B cell (primary cell): ENCODE data around the gene GMPR2.

ENCODE experiments used
- EZH2 ChIP-seq: IDR thresholded peaks from 2 replicates; pipeline ENCODE4 v1.6.1; 2012; ENCODE audit warnings: borderline replicate concordance, low read depth, mild to moderate bottlenecking, moderate library complexity, low read length; ENCODE audit not compliant: insufficient read depth, poor library complexity, severe bottlenecking
- TF ChIP-seq, protein P1 (sequence below): fragments of 200-600 bp; IDR thresholded peaks from one replicate; pipeline ENCODE4 v1.8.0; 2022; ENCODE audit warnings: antibody characterized with exemption, mild to moderate bottlenecking

DNA sequence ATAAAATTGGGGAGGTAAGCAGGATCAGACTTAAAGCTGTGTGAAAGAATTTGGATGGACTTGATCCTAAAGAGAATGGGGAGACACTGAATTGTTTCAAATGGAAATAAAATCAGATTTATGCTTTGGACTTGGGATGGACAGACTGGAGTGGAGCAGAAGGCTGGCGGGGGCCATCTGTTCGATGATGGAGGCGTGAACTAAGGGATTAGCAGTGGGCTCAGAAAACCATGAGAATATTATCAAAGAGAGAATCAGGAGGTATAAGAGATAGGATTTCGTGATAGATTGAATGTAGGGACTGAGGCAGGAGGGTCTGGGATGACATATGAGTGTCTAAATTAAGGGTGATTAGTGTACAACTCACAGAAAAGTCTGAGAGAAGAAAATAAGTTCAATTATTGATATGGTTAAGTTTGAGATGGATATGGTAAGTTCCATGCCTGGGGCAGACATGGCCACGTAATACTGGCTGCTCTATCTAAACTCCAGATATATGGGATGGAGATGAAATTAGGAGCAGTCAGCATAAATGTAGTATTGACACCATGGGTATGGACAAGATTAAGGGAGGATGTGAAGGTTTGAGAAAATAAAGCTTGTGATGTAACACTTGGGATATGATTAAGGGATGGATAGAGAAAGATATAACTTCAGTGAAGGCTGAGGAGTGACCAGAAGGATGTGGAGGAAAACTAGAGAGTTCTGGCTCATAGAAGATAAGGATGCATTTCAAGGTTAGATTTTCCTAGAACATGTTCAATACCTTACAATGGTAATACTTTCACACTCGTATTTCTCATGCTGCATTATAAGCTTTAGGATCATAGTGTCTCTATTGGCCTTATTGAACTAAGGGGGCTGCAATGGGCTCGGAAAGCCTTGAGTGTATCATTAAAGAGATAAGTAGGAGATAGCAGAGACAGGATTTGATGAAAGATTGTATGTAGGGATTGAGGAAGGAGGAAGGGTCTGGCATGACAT is 28.3 kb upstream of the GMPR2 start:
- no peak for TF ChIP-seq EZH2
- TF ChIP-seq, protein P1, sequence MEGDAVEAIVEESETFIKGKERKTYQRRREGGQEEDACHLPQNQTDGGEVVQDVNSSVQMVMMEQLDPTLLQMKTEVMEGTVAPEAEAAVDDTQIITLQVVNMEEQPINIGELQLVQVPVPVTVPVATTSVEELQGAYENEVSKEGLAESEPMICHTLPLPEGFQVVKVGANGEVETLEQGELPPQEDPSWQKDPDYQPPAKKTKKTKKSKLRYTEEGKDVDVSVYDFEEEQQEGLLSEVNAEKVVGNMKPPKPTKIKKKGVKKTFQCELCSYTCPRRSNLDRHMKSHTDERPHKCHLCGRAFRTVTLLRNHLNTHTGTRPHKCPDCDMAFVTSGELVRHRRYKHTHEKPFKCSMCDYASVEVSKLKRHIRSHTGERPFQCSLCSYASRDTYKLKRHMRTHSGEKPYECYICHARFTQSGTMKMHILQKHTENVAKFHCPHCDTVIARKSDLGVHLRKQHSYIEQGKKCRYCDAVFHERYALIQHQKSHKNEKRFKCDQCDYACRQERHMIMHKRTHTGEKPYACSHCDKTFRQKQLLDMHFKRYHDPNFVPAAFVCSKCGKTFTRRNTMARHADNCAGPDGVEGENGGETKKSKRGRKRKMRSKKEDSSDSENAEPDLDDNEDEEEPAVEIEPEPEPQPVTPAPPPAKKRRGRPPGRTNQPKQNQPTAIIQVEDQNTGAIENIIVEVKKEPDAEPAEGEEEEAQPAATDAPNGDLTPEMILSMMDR: no peak
